ENCODE data around the gene RAB6A. TPM values are rescaled to one million over a fixed set of nuclear protein-coding genes. Genes with fewer than 3 reads are reported as not detected.

Gene RAB6A
- total RNA-seq, 6 experiments from 2014 or later, result 59.3 to 163 (median 81.7) TPM

GRCh38 chr11:73648121-73648520 lies 112.8 kb downstream of the RAB6A start:
- intact Hi-C loops (cut with DNase I), result no loop called here
- no peak overlapping the region for H3K4me3 ChIP-seq
- H3K9me3 ChIP-seq, result no peaks in the 10 kb centered on the region
- H3K27me3 ChIP-seq, result no peaks in the 10 kb centered on the region
- no peak for ATAC-seq
- no peak for DNase-seq
- no peaks in the 10 kb centered on the region for H3K36me3 ChIP-seq
- WGBS (ENCODE audit: insufficient coverage, low coverage, low lambda C conversion rate, missing lambda C conversion rate), result 85% methylated on average over 7 of the region's 9 CpGs
- H3K27ac ChIP-seq, result no peak overlapping the region
- no peaks in the 10 kb centered on the region for H3K4me1 ChIP-seq
- no peak for TF ChIP-seq CTCF (IDR thresholded peaks at IDR 0.05)
- TF ChIP-seq POLR2A (IDR thresholded peaks at IDR 0.05), result no peak

GRCh38 chr11:73647459-73648100 lies 113.3 kb downstream of the RAB6A start:
- no peaks in the 10 kb centered on the region for H3K4me1 ChIP-seq
- ATAC-seq (peak; percentile 87 to 94 (median 90)), DNase-seq (peak; percentile 78 to 80 (median 79))
- TF ChIP-seq CTCF (IDR thresholded peaks at IDR 0.05), result no peak
- TF ChIP-seq POLR2A (IDR thresholded peaks at IDR 0.05), result no peak
- H3K36me3 ChIP-seq, result no peaks in the 10 kb centered on the region
- H3K4me3 ChIP-seq, result peak overlapping the region in 1 of 3 donors; percentile 13
- H3K27me3 ChIP-seq, result no peaks in the 10 kb centered on the region
- H3K9me3 ChIP-seq, result no peaks in the 10 kb centered on the region
- 19% methylated on average over 18 of the region's 23 CpGs for WGBS (ENCODE audit: insufficient coverage, low coverage, low lambda C conversion rate, missing lambda C conversion rate)
- intact Hi-C loops (cut with DNase I), result no loop called here
- H3K27ac ChIP-seq, result no peak overlapping the region

GRCh38 chr11:73645972-73646631 lies 114.8 kb downstream of the RAB6A start, which contains the start of gene PLEKHB1:
Gene PLEKHB1 (plus strand): TSS chr11:73646581. CDS start chr11:73646609, 28 bp downstream.
- Histone ChIP-seq H3K36me3 (no peaks in the 10 kb centered on the region), H3K9me3 (no peaks in the 10 kb centered on the region), H3K4me1 (no peaks in the 10 kb centered on the region), H3K27me3 (no peaks in the 10 kb centered on the region), H3K4me3 (peak within 1 kb of the TSS in 1 of 3 donors; percentile 13), H3K27ac (peak within 1 kb of the TSS in 1 of 3 donors; percentile 6)
- intact Hi-C loops (cut with DNase I), result no loop called here
- DNase-seq, result no peak
- peak in 1 of 4 donors; percentile 25 for ATAC-seq
- WGBS (ENCODE audit: insufficient coverage, low coverage, low lambda C conversion rate, missing lambda C conversion rate), result 25% methylated on average over 8 of the region's 26 CpGs
- no peak for TF ChIP-seq CTCF (IDR thresholded peaks at IDR 0.05)
- TF ChIP-seq POLR2A (IDR thresholded peaks at IDR 0.05), result no peak

- no peaks in the 10 kb centered on the region for H3K9me3 ChIP-seq
- intact Hi-C loops (cut with DNase I), result no loop called here
- ATAC-seq (peak in 3 of 4 donors; percentile 13 to 29 (median 15)), DNase-seq (no peak)
- peak overlapping the region in 1 of 3 donors; percentile 6 for H3K27ac ChIP-seq
- H3K36me3 ChIP-seq, result no peaks in the 10 kb centered on the region
- no peaks in the 10 kb centered on the region for H3K4me1 ChIP-seq
- TF ChIP-seq CTCF (IDR thresholded peaks at IDR 0.05) (no peak), POLR2A (IDR thresholded peaks at IDR 0.05) (no peak)
- H3K27me3 ChIP-seq, result no peaks in the 10 kb centered on the region
- 19% methylated on average over 15 of the region's 16 CpGs for WGBS (ENCODE audit: insufficient coverage, low coverage, low lambda C conversion rate, missing lambda C conversion rate)
- no peak overlapping the region for H3K4me3 ChIP-seq
Observed at GRCh38 chr11:73645121-73645969, 115.5 kb downstream of the RAB6A start.
